Keratinocyte (primary cell): ENCODE data around the gene IKZF1. TPM values are rescaled to one million over a fixed set of nuclear protein-coding genes. Genes with fewer than 3 reads are reported as not detected.
A peak's percentile ranks its signal among the peaks of the same experiment; 100 is the strongest.

Experiments
- DNase-seq: peaks from one replicate; pipeline ENCODE4 v3.0.0-alpha.2; 2011; ENCODE audit warnings: low read depth, missing footprints, low spot score
- FAIRE-seq: peaks from 2 replicates; lab custom pipeline; 2011; peaks lifted over from hg19 to GRCh38; lab: Jason Lieb, UNC
- H2AFZ ChIP-seq: 2 replicates; pipeline ENCODE4 v1.6.0; 2012; ENCODE audit warnings: low read length, control low read depth, inconsistent platforms; ENCODE audit not compliant: control insufficient read depth
- H3K27ac ChIP-seq: 2 replicates; pipeline ENCODE4 v1.5.1; 2011; ENCODE audit warnings: low read length; ENCODE audit not compliant: control insufficient read depth, insufficient read depth
- H3K27me3 ChIP-seq: 3 replicates; pipeline ENCODE4 v1.6.0; 2011; ENCODE audit warnings: low read length; ENCODE audit not compliant: control insufficient read depth, insufficient read depth; ENCODE audit errors: extremely low read depth
- H3K36me3 ChIP-seq, 2 experiments: 2 replicates in 1 of 2; 3 replicates in 1 of 2; pipeline ENCODE4 v1.5.1; 2011; ENCODE audit warnings: low read length in 2 of 2, mild to moderate bottlenecking in 1 of 2; ENCODE audit not compliant: control insufficient read depth in 2 of 2, insufficient read depth in 2 of 2; ENCODE audit errors: extremely low read depth in 1 of 2
- H3K4me1 ChIP-seq: 3 replicates; pipeline ENCODE4 v1.5.1; 2011; ENCODE audit warnings: low read length; ENCODE audit not compliant: control insufficient read depth, insufficient read depth; ENCODE audit errors: extremely low read depth
- H3K4me2 ChIP-seq: 3 replicates; pipeline ENCODE4 v1.6.0; 2011; ENCODE audit warnings: low read depth, low read length; ENCODE audit not compliant: control insufficient read depth, insufficient read depth; ENCODE audit errors: extremely low read depth
- H3K4me3 ChIP-seq, 3 experiments: fragments of 200-600 bp in 1 of 3; sonication (generic) in 1 of 3; 2 replicates in 2 of 3; 3 replicates in 1 of 3; pipeline ENCODE4 v1.5.1; 2011 to 2016; ENCODE audit warnings: low read length in 3 of 3, mild to moderate bottlenecking in 3 of 3, control low read depth in 2 of 3, inconsistent platforms in 1 of 3, low read depth in 1 of 3, mixed read lengths in 1 of 3, mixed run types in 1 of 3, moderate library complexity in 1 of 3; ENCODE audit not compliant: control insufficient read depth in 2 of 3, insufficient read depth in 2 of 3; ENCODE audit errors: extremely low read depth in 1 of 3
- H3K79me2 ChIP-seq: 2 replicates; pipeline ENCODE4 v1.6.0; 2012; ENCODE audit warnings: low read length; ENCODE audit not compliant: control insufficient read depth, insufficient read depth
- H3K9ac ChIP-seq: 3 replicates; pipeline ENCODE4 v1.6.0; 2011; ENCODE audit warnings: low read length; ENCODE audit not compliant: control insufficient read depth, insufficient read depth; ENCODE audit errors: extremely low read depth
- H3K9me1 ChIP-seq: 3 replicates; pipeline ENCODE4 v1.6.0; 2011; ENCODE audit warnings: low read length; ENCODE audit not compliant: control insufficient read depth, insufficient read depth; ENCODE audit errors: extremely low read depth
- H3K9me3 ChIP-seq: 2 replicates; pipeline ENCODE4 v1.5.1; 2012; ENCODE audit warnings: low read depth, low read length; ENCODE audit not compliant: control insufficient read depth
- H4K20me1 ChIP-seq: 3 replicates; pipeline ENCODE4 v1.6.0; 2011; ENCODE audit warnings: low read length; ENCODE audit not compliant: control insufficient read depth, insufficient read depth; ENCODE audit errors: extremely low read depth
- EZH2 ChIP-seq: IDR thresholded peaks from one replicate; pipeline ENCODE4 v1.6.1; 2012; ENCODE audit warnings: inconsistent platforms, mild to moderate bottlenecking, low read length, moderate library complexity
- dilution Hi-C: fragments of 300-500 bp; cut with MboI; formaldehyde crosslinking; loops from one replicate; pipeline ENCODE4 v1.7.0; 2020; ENCODE audit warnings: low sequenced_read_pairs; ENCODE audit not compliant: extremely low pct_ligation_motif_present
- polyA plus RNA-seq, 5 experiments: library from polyadenylated mRNA; depleted of rRNA in 3 of 5; stranded (reverse) in 3 of 5; stranded (forward) in 1 of 5; unstranded in 1 of 5; fragments of >200 nt; gene quantifications; 1 replicate in 1 of 5; 2 replicates in 3 of 5; 3 replicates in 1 of 5; pipeline versions ENCODE4 v1.2.1 to v1.2.3, GENCODE V29; 2011 to 2012; ENCODE audit warnings: missing spikeins in 2 of 5, low read depth in 1 of 5, low replicate concordance in 1 of 5
- TF ChIP-seq, protein P1 (sequence below), 3 experiments: IDR thresholded peaks in 1 of 3; conservative IDR thresholded peaks in 1 of 3; optimal IDR thresholded peaks in 1 of 3; 2 replicates in 2 of 3; 3 replicates in 1 of 3; pipeline versions ENCODE3 to v1.5.1; 2011; ENCODE audit warnings: low read length in 3 of 3, mild to moderate bottlenecking in 3 of 3, moderate library complexity in 2 of 3, control low read depth in 1 of 3, inconsistent platforms in 1 of 3; ENCODE audit not compliant: insufficient read depth in 2 of 3; ENCODE audit errors: extremely low read depth in 1 of 3

The IKZF1 gene
- polyA plus RNA-seq, 1 donor (not counting 4 experiments of a cell fraction or from before 2014, with no cell fraction given) = not detected

DNA sequence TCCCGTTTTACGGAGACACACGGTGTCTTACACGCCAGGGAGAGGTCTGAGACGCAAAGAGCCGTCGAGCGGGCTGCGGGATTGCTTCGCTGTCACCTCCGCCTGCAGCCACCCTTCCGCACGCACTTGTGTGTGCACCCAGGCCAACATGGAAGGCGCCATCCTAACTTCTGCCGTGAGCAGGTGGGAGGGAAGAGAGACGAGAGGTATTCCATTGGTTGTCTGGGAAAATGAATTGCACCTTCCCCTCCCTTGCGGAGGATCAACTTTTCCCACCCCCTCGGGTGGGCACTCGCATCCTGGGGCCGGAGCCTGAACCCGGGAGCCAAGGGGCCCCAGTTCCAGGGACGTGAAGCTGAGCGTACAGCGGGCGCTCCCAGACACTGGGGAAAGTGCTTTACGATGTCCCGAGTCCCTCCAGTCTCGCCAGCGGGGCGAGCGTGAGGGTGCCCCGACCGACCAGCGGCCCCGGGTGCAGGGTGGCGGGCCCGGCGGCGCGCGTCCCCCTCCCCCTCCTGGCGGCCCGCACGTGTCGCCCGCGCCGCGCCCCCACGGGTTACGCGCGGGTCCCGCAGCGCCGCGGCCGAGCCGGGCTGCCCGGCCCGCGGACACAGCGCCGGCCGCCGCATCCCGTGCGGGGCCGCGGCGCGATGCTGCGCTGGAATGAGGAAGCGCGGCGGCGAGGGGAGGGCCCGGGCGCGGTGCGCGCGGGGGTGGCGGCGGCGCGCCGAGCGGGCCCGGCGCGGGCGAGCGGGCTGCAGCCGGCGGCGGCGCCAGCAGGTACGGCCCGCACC, 984 bp upstream of the IKZF1 start:
- Histone ChIP-seq H3K9me1 (no peaks in the 10 kb centered on the region), H3K36me3 (no peaks in the 10 kb centered on the region), H3K9me3 (no peaks in the 10 kb centered on the region), H3K4me3 (peak overlapping the region in 1 of 3 experiments; percentile 16), H3K4me2 (peak overlapping the region; percentile 32), H3K27ac (no peak overlapping the region), H3K79me2 (no peaks in the 10 kb centered on the region), H3K9ac (no peak overlapping the region), H3K27me3 (peaks cover 47% of the 10 kb centered on the region), H3K4me1 (no peaks in the 10 kb centered on the region), H4K20me1 (no peaks in the 10 kb centered on the region), H2AFZ (no peak overlapping the region)
- dilution Hi-C loops = no loop called here
- DNase-seq = no peak
- no peak for FAIRE-seq
- TF ChIP-seq EZH2 = peak; percentile 78
- TF ChIP-seq, protein P1, sequence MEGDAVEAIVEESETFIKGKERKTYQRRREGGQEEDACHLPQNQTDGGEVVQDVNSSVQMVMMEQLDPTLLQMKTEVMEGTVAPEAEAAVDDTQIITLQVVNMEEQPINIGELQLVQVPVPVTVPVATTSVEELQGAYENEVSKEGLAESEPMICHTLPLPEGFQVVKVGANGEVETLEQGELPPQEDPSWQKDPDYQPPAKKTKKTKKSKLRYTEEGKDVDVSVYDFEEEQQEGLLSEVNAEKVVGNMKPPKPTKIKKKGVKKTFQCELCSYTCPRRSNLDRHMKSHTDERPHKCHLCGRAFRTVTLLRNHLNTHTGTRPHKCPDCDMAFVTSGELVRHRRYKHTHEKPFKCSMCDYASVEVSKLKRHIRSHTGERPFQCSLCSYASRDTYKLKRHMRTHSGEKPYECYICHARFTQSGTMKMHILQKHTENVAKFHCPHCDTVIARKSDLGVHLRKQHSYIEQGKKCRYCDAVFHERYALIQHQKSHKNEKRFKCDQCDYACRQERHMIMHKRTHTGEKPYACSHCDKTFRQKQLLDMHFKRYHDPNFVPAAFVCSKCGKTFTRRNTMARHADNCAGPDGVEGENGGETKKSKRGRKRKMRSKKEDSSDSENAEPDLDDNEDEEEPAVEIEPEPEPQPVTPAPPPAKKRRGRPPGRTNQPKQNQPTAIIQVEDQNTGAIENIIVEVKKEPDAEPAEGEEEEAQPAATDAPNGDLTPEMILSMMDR (optimal IDR thresholded peaks at IDR 0.05 in 1 of 3, IDR thresholded peaks at IDR 0.05 in 1 of 3, conservative IDR thresholded peaks at IDR 0.05 in 1 of 3; ENCODE audit: extremely low read depth in 1 of 3, insufficient read depth in 2 of 3, low read length in 3 of 3) = no peak

DNA sequence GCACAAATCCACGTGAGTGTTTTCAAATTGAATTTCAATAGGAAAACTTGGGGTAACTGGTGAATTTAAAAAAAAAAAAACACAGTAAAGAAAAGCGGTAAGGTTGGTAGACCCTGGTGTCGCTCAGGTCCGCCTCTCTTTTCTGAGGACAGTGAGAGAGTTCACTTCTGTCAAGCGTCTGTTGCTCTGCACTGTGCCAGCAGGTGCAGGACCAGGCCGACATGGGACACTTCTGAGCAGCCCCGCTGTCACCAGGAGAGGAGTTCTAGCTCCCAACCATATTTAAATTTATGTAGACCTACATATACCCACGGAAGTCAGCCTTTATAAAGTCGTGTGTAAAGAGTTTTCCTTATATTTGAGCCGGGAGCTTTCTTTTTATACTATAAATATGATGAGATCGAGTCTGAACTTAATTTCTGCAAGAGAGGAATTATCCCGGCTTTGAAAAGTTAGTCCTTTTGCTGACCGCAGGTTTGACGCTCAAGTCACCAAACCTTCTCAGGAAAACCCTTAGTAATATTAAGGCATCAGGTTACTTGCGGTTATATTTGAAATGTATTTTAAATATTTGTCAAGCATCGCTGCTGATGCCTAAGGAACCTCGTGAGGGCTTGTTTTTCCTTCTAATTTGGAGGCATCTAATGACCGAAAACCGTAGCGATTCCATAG, 531 bp downstream of the IKZF1 start:
- H3K9me1 ChIP-seq = no peaks in the 10 kb centered on the region
- H3K36me3 ChIP-seq = no peaks in the 10 kb centered on the region
- no peaks in the 10 kb centered on the region for H4K20me1 ChIP-seq
- H3K4me3 ChIP-seq = peak overlapping the region in 1 of 3 experiments; percentile 7
- H3K9me3 ChIP-seq = no peaks in the 10 kb centered on the region
- no peak overlapping the region for H2AFZ ChIP-seq
- H3K4me2 ChIP-seq = peak overlapping the region; percentile 37
- dilution Hi-C loops = no loop called here
- no peaks in the 10 kb centered on the region for H3K4me1 ChIP-seq
- TF ChIP-seq, protein P1 (optimal IDR thresholded peaks at IDR 0.05 in 1 of 3, IDR thresholded peaks at IDR 0.05 in 1 of 3, conservative IDR thresholded peaks at IDR 0.05 in 1 of 3; ENCODE audit: extremely low read depth in 1 of 3, insufficient read depth in 2 of 3, low read length in 3 of 3) = no peak
- TF ChIP-seq EZH2 = peak; percentile 63
- H3K27ac ChIP-seq = no peak overlapping the region
- H3K9ac ChIP-seq = no peak overlapping the region
- no peaks in the 10 kb centered on the region for H3K79me2 ChIP-seq
- FAIRE-seq (no peak), DNase-seq (no peak)
- peaks cover 52% of the 10 kb centered on the region for H3K27me3 ChIP-seq
